K562 (cell line): ENCODE results near the gene DCUN1D1. TPM values are rescaled to one million over a fixed set of nuclear protein-coding genes. Genes with fewer than 3 reads are reported as not detected.
A peak's percentile ranks its signal among the peaks of the same experiment; 100 is the strongest.

Source experiments
- ATAC-seq: fragments of 200-7000 bp; cut with Tn5 transposase; 3 replicates; pipeline ENCODE4 v1.9.1; 2020; ENCODE audit warnings: moderate library complexity
- BruUV-seq: library from RNA; stranded (reverse); fragments of 400-500 nt; replicated peaks from 2 replicates; lab custom pipeline; 2021; lab: Mats Ljungman, UMichigan
- CTCF ChIA-PET: fragments of 300-600 bp; formaldehyde crosslinking; extraction: SDS; loops from one replicate; lab custom pipeline; 2021; ENCODE audit warnings: low intra/inter-chr PET ratio; lab: Yijun Ruan, JAX
- POLR2A ChIA-PET: fragments of 300-600, 350-650 bp; sonication (Branson Sonifier 250); formaldehyde crosslinking; extraction: SDS; loops from one replicate; lab custom pipeline; 2021; ENCODE audit warnings: antibody characterized with exemption, inconsistent platforms; lab: Yijun Ruan, JAX
- DNase-seq, 4 experiments: peaks; one replicate each; pipeline versions ENCODE4 v3.0.0 to v3.0.0-alpha.2; 2011 to 2018; ENCODE audit warnings: low spot score in 3 of 4, mixed read lengths in 3 of 4; ENCODE audit errors: extremely low read depth in 1 of 4
- FAIRE-seq: peaks from 2 replicates; lab custom pipeline; 2011; peaks lifted over from hg19 to GRCh38; lab: Jason Lieb, UNC
- H2AFZ ChIP-seq: 2 replicates; pipeline ENCODE4 v1.6.0; 2011; ENCODE audit warnings: low read depth, low read length, control low read depth, inconsistent platforms
- H3K27ac ChIP-seq: fragments of 200-600 bp; 3 replicates; pipeline ENCODE4 v1.8.0; 2011; ENCODE audit warnings: low read depth, mild to moderate bottlenecking, control low read depth, inconsistent platforms, low read length, moderate library complexity, mixed read lengths; ENCODE audit errors: extremely low read depth
- H3K27me3 ChIP-seq, 2 experiments: fragments of 300-600 bp in 1 of 2; 2 replicates in 1 of 2; 3 replicates in 1 of 2; pipeline versions ENCODE4 v1.6.0 to v1.8.0; 2011; ENCODE audit warnings: inconsistent platforms in 2 of 2, low read length in 2 of 2, mild to moderate bottlenecking in 1 of 2, mixed read lengths in 1 of 2, moderate library complexity in 1 of 2; ENCODE audit not compliant: control insufficient read depth in 2 of 2, insufficient read depth in 2 of 2
- H3K36me3 ChIP-seq: fragments of 300-600 bp; 3 replicates; pipeline ENCODE4 v1.8.0; 2011; ENCODE audit warnings: mild to moderate bottlenecking, low read length, inconsistent platforms; ENCODE audit not compliant: control insufficient read depth, insufficient read depth
- H3K4me1 ChIP-seq, 2 experiments: fragments of 200-600 bp in 1 of 2; replicated peaks in 1 of 2; 2 replicates in 1 of 2; 3 replicates in 1 of 2; pipeline versions ENCODE4 v1.5.1 to v1.8.0; 2011; ENCODE audit warnings: inconsistent platforms in 2 of 2, low read length in 2 of 2, mild to moderate bottlenecking in 1 of 2, mixed read lengths in 1 of 2, moderate library complexity in 1 of 2; ENCODE audit not compliant: control insufficient read depth in 2 of 2, insufficient read depth in 2 of 2
- H3K4me2 ChIP-seq: 2 replicates; pipeline ENCODE4 v1.6.1; 2011; ENCODE audit warnings: low read length, control low read depth, inconsistent platforms, mixed read lengths; ENCODE audit not compliant: insufficient read depth
- H3K4me3 ChIP-seq: fragments of 200-600 bp; sonication (generic), shearing (Covaris generic); 2 replicates; pipeline ENCODE4 v1.5.1; 2016; ENCODE audit warnings: control low read depth, inconsistent platforms
- H3K79me2 ChIP-seq: fragments of 200-600 bp; 3 replicates; pipeline ENCODE4 v1.8.0; 2011; ENCODE audit warnings: low read length, inconsistent platforms; ENCODE audit not compliant: control insufficient read depth, insufficient read depth
- H3K9ac ChIP-seq, 2 experiments: 2 replicates each; pipeline versions ENCODE4 v1.6.0 to v1.6.1; 2011; ENCODE audit warnings: low read depth in 2 of 2, low read length in 2 of 2, control low read depth in 1 of 2, inconsistent platforms in 1 of 2, mild to moderate bottlenecking in 1 of 2, mixed read lengths in 1 of 2; ENCODE audit not compliant: insufficient read depth in 1 of 2
- H3K9me1 ChIP-seq: one replicate; pipeline ENCODE4 v1.6.0; 2011; ENCODE audit warnings: inconsistent platforms, mild to moderate bottlenecking, low read length, moderate library complexity; ENCODE audit not compliant: control insufficient read depth, insufficient read depth
- H3K9me3 ChIP-seq: replicated peaks from 2 replicates; pipeline ENCODE4 v1.5.1; 2011; ENCODE audit warnings: low read depth, low read length, inconsistent platforms; ENCODE audit not compliant: control insufficient read depth, insufficient read depth
- H4K20me1 ChIP-seq: replicated peaks from 2 replicates; pipeline ENCODE4 v1.6.1; 2011; ENCODE audit warnings: low read length, inconsistent platforms, mixed read lengths; ENCODE audit not compliant: control insufficient read depth, insufficient read depth
- HEY1 ChIP-seq: fragments of 250-450 bp; sonication (Bioruptor Pico); IDR thresholded peaks from 2 replicates; pipeline ENCODE4 v1.5.0; 2020; ENCODE audit warnings: mild to moderate bottlenecking, moderate library complexity, borderline replicate concordance
- MCM2 ChIP-seq: fragments of 450-650 bp; IDR thresholded peaks from 2 replicates; pipeline ENCODE4 v1.6.1; 2017; ENCODE audit warnings: low read depth, mild to moderate bottlenecking
- RBM25 ChIP-seq: fragments of 200-400 bp; formaldehyde crosslinking; IDR thresholded peaks from 2 replicates; pipeline ENCODE4 v1.6.1; 2018; ENCODE audit warnings: low read length, low read depth, moderate library complexity; ENCODE audit not compliant: severe bottlenecking
- SNIP1 ChIP-seq: fragments of 450-650 bp; IDR thresholded peaks from 2 replicates; pipeline ENCODE4 v1.7.1; 2017; ENCODE audit warnings: low read depth, mild to moderate bottlenecking
- TAF9B ChIP-seq: fragments of 450-650 bp; IDR thresholded peaks from 2 replicates; pipeline ENCODE4 v1.6.1; 2018; ENCODE audit warnings: mild to moderate bottlenecking; ENCODE audit not compliant: partially characterized antibody
- ZFX ChIP-seq: sonication (generic); formaldehyde crosslinking; IDR thresholded peaks from 2 replicates; pipeline ENCODE4 v1.8.0; 2022; ENCODE audit warnings: mild to moderate bottlenecking, missing genetic modification reagents, moderate library complexity
- WGBS: fragments of 100-300 bp; shearing (Covaris generic); methylation state at CpG from one replicate; pipeline ENCODE4 v1.1.6; 2016; ENCODE audit warnings: low coverage, mixed read lengths; ENCODE audit not compliant: insufficient coverage; ENCODE audit errors: missing lambda C conversion rate; 5-methylcytosine and 5-hydroxymethylcytosine counted together
- in situ Hi-C: fragments of 300-500 bp; cut with MboI; formaldehyde crosslinking; loops from 4 replicates; pipeline ENCODE4 v1.15.0; 2018; ENCODE audit warnings: inconsistent platforms, mixed read lengths
- intact Hi-C: fragments of 100-400 bp; cut with micrococcal nuclease; formaldehyde crosslinking; loops from 2 replicates; pipeline ENCODE4 v1.14.2; 2022
- polyA plus RNA-seq, 8 experiments: library from polyadenylated mRNA; depleted of rRNA in 4 of 8; stranded (reverse) in 5 of 8; unstranded in 3 of 8; fragments of >200 nt; fragmentation: Nextera tagmentation in 2 of 8; fragmentation: Illumina TruSeq in 1 of 8; extraction: Ambion mirVana in 2 of 8; extraction: Trizol in 1 of 8; gene quantifications; 2 replicates each; pipeline versions ENCODE4 v1.2.1 to v1.2.3, GENCODE V29; 2011 to 2014; ENCODE audit warnings: inconsistent platforms in 1 of 8, missing spikeins in 1 of 8
- total RNA-seq, 7 experiments: library from RNA; depleted of rRNA in 6 of 7; stranded (reverse); fragments of >200 nt in 6 of 7; fragmentation: Illumina TruSeq in 2 of 7; extraction: Trizol in 2 of 7; gene quantifications; 2 replicates each; pipeline versions ENCODE4 v1.2.1 to v1.2.3, GENCODE V29; 2011 to 2021; ENCODE audit warnings: low replicate concordance in 1 of 7
- TF ChIP-seq, protein P1 (sequence below): sonication (generic); formaldehyde crosslinking; IDR thresholded peaks from 2 replicates; pipeline ENCODE4 v1.8.0; 2022; ENCODE audit warnings: mild to moderate bottlenecking, missing genetic modification reagents
- TF ChIP-seq, protein P2 (sequence below), 2 experiments: fragments of 450-650 bp; IDR thresholded peaks; 2 replicates each; pipeline ENCODE4 v1.6.1; 2018; ENCODE audit warnings: mild to moderate bottlenecking in 2 of 2, low read depth in 1 of 2; ENCODE audit not compliant: partially characterized antibody in 2 of 2

DCUN1D1 gene
- total and polyA plus RNA-seq, 9 of the 15 experiments (the other 6 are each of a cell fraction or from before 2014, with no cell fraction given) = 11.4 to 46.8 (median 28.2) TPM

DNA sequence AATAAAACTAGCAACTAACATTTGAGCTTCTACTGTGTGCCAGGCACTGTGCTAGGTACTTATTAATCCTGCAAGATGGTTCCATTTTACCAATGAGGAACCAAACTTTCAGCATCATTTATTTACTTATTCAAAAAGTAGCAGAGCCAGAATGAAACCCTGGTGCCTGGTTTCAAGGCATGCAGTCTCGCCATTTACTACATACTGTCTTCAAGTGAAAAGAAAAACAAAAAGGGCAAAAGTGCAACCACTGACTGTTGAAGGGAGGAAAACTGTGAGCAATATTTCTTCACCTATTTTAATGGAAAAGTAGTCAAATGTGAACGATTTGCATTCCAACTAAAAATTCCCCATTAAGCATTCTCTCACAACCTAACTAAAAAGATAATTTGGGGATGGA is 8.7 kb downstream of the DCUN1D1 start:
- no peak for FAIRE-seq
- peaks cover 4% of the 10 kb centered on the region; the same call in 1 of the 3 replicates for H3K36me3 ChIP-seq
- H3K4me3 ChIP-seq = no peak overlapping the region
- BruUV-seq = no TSS peak
- H3K27ac ChIP-seq = no peak overlapping the region; the same call in 2 of the 3 replicates
- peaks cover 96% of the 10 kb centered on the region for H3K79me2 ChIP-seq
- ATAC-seq = no peak
- H3K9me1 ChIP-seq = peaks cover 5% of the 10 kb centered on the region
- CTCF ChIA-PET = no interaction called here
- no peak overlapping the region for H3K4me2 ChIP-seq
- no peak overlapping the region for H2AFZ ChIP-seq
- no peak for DNase-seq
- H3K4me1 ChIP-seq = peaks cover 15 to 47% of the 10 kb centered on the region in 2 experiments
- 43% methylated on average over 2 of the region's 2 CpGs for WGBS
- in situ Hi-C loops = no loop called here
- H3K9me3 ChIP-seq = no peaks in the 10 kb centered on the region
- H3K9ac ChIP-seq = no peak overlapping the region
- H3K27me3 ChIP-seq = no peaks in the 10 kb centered on the region
- intact Hi-C loops = no loop called here
- 0 out of 2 replicates have a peak, but pooled peaks cover 3% of the 10 kb centered on the region for H4K20me1 ChIP-seq
- TF ChIP-seq TAF9B (no peak), ZFX (CRISPR knock-in tag) (no peak), RBM25 (peak; percentile 67)
- POLR2A ChIA-PET = interaction anchor here (0.7 to 1.6 kb wide), 3 partner anchors 10 to 62 kb away, joined by 3 to 6 read pairs (median 3); no protein-coding TSS in a partner anchor

DNA sequence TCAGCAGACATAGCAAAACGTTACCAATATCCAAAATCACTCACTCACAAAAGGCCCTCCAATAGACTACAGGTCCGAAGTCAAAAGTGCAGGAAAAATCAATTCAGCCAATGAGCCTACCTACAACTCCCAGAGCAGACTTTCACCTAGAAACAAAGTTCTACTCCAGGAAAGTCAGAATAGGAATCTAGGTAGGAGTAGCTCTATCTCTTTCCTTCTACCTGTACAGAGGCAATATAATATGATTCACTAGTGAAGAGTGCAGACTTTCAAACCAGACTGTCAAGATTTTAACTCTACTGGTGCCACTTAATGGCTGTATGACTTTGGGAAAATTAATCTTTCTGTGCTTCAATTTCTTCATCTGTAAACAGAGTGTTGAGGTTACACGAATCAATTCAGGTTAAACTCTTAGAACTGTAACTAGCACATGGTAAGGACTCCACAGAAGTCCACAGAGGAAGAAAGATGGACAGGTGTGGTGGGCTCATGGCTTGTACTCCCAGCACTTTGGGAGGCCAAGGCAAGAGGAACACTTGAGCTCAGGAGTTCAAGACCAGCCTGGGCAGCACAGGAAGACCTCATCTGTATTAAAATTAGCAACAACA is 9.4 kb downstream of the DCUN1D1 start:
- H3K9me1 ChIP-seq = peaks cover 5% of the 10 kb centered on the region
- H3K79me2 ChIP-seq = peaks cover 96% of the 10 kb centered on the region
- intact Hi-C loops = no loop called here
- H4K20me1 ChIP-seq = 0 out of 2 replicates have a peak, but pooled peaks cover 1% of the 10 kb centered on the region
- no peak overlapping the region; the same call in 1 of the 2 replicates for H3K4me2 ChIP-seq
- peak; percentile 18 for ATAC-seq
- H3K9ac ChIP-seq = peak overlapping the region in 1 of 2 experiments; percentile 17; a peak in 1 of 4 replicates
- WGBS = 21% methylated on average over 3 of the region's 3 CpGs
- H3K4me3 ChIP-seq = no peak overlapping the region
- in situ Hi-C loops = no loop called here
- DNase-seq = no peak
- peaks cover 5% of the 10 kb centered on the region; the same call in 2 of the 3 replicates for H3K36me3 ChIP-seq
- CTCF ChIA-PET = no interaction called here
- BruUV-seq = no TSS peak
- POLR2A ChIA-PET = interaction anchor here (1.0 to 1.6 kb wide), 4 partner anchors 9 to 61 kb away, joined by 3 to 6 read pairs (median 4); no protein-coding TSS in a partner anchor
- peak; percentile 44 for FAIRE-seq
- no peaks in the 10 kb centered on the region for H3K9me3 ChIP-seq
- peaks cover 10 to 42% of the 10 kb centered on the region in 2 experiments for H3K4me1 ChIP-seq
- no peak overlapping the region for H2AFZ ChIP-seq
- no peaks in the 10 kb centered on the region for H3K27me3 ChIP-seq
- H3K27ac ChIP-seq = peak overlapping the region; percentile 20; the same call in 1 of the 3 replicates
- TF ChIP-seq SNIP1 = no peak
- TF ChIP-seq HEY1 = no peak
- TF ChIP-seq, protein P1, sequence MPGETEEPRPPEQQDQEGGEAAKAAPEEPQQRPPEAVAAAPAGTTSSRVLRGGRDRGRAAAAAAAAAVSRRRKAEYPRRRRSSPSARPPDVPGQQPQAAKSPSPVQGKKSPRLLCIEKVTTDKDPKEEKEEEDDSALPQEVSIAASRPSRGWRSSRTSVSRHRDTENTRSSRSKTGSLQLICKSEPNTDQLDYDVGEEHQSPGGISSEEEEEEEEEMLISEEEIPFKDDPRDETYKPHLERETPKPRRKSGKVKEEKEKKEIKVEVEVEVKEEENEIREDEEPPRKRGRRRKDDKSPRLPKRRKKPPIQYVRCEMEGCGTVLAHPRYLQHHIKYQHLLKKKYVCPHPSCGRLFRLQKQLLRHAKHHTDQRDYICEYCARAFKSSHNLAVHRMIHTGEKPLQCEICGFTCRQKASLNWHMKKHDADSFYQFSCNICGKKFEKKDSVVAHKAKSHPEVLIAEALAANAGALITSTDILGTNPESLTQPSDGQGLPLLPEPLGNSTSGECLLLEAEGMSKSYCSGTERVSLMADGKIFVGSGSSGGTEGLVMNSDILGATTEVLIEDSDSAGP = no peak
- TF ChIP-seq, protein P2, sequence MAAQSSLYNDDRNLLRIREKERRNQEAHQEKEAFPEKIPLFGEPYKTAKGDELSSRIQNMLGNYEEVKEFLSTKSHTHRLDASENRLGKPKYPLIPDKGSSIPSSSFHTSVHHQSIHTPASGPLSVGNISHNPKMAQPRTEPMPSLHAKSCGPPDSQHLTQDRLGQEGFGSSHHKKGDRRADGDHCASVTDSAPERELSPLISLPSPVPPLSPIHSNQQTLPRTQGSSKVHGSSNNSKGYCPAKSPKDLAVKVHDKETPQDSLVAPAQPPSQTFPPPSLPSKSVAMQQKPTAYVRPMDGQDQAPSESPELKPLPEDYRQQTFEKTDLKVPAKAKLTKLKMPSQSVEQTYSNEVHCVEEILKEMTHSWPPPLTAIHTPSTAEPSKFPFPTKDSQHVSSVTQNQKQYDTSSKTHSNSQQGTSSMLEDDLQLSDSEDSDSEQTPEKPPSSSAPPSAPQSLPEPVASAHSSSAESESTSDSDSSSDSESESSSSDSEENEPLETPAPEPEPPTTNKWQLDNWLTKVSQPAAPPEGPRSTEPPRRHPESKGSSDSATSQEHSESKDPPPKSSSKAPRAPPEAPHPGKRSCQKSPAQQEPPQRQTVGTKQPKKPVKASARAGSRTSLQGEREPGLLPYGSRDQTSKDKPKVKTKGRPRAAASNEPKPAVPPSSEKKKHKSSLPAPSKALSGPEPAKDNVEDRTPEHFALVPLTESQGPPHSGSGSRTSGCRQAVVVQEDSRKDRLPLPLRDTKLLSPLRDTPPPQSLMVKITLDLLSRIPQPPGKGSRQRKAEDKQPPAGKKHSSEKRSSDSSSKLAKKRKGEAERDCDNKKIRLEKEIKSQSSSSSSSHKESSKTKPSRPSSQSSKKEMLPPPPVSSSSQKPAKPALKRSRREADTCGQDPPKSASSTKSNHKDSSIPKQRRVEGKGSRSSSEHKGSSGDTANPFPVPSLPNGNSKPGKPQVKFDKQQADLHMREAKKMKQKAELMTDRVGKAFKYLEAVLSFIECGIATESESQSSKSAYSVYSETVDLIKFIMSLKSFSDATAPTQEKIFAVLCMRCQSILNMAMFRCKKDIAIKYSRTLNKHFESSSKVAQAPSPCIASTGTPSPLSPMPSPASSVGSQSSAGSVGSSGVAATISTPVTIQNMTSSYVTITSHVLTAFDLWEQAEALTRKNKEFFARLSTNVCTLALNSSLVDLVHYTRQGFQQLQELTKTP (IDR thresholded peaks at IDR 0.05; ENCODE audit: low read depth in 1 of 2, partially characterized antibody in 2 of 2) = no peak
- no peak for TF ChIP-seq MCM2
